Ecto neural progenitor cell (in vitro differentiated cells): ENCODE data around the gene HMCES.
"Not testable (repeated sequence)": the region's sequence is repeated elsewhere in the genome, so short reads cannot be mapped to it uniquely, and the experiment has no call there.

Experiments used
- DNase-seq: peaks from one replicate; pipeline ENCODE4 v3.0.0-alpha.2; 2018; ENCODE audit warnings: low spot score

Gene HMCES

DNA sequence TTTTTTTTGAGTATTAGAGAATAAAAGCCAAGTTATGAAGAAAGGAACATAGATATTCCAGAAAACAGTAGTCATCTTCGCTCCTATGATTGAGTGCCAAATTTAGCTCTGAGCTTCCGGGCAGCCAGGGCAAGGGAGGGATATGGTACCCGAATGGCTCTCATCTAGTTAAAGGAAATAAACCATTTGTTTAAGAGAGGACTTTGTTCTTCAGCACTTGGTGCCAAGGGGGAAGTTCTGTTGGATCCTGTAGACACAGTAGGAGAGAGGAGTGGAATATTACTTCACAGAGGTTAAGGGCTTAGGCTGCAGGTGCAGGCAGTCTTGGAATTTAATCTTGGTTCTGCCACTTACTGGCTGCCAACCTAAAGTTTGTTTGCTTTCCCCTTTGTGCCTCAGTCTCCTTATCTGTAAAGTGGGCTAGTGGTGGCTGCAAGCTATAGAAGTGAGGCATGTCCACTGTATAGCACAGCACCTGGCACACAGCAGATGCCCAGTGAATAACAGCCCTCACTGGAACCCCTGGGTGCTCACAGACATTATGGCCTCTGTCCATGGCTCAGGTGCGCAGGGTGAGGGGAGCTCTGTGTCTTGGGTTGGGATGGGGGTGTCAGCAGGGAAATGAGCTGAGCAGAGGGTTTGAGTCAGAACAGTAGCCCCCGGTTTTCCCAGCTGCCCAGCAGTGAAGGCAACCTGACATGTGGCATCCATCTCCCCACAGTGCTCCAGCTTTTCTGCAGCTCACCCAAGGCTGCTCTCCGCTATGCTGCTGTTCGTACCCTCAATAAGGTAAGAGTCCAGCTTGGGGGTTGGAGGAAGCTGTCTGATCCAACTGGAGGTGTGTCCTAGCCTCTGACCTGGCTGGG is 18.8 kb upstream of the HMCES start:
- DNase-seq = no peak

DNA sequence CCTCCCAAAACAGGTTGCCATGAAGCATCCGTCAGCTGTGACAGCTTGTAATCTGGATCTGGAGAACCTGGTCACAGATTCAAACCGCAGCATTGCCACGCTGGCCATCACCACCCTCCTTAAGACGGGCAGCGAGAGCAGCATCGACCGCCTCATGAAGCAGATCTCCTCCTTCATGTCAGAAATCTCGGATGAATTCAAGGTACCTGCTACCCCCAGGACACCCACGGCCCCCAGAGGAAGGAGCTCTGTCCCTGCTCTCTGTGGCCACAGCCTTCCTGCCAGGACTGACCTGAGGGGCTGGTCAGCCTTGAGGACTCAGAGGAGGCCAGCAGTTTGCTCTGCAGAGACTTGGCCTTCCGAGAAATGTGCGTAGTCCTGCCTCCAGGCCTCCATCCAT is 18.1 kb upstream of the HMCES start:
- DNase-seq = no peak

DNA sequence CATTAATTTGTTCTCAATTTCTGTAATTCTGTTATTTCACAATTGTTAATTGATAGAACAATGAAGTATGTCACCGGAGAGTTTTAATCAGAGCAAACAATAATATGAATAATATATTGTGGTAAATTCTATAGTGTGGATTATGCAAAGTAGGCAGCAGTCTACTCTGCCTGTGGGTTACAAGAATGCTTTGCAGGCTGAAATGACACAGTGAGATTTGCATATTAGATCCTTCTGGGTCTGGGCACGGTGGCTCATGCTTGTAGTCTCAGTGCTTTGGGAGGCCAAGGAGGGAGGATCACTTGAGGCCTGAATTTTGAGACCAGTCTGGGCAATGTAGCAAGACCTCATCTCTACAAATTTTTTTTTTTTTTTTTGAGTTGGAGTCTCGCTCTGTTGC is 16.8 kb upstream of the HMCES start:
- no peak for DNase-seq

DNA sequence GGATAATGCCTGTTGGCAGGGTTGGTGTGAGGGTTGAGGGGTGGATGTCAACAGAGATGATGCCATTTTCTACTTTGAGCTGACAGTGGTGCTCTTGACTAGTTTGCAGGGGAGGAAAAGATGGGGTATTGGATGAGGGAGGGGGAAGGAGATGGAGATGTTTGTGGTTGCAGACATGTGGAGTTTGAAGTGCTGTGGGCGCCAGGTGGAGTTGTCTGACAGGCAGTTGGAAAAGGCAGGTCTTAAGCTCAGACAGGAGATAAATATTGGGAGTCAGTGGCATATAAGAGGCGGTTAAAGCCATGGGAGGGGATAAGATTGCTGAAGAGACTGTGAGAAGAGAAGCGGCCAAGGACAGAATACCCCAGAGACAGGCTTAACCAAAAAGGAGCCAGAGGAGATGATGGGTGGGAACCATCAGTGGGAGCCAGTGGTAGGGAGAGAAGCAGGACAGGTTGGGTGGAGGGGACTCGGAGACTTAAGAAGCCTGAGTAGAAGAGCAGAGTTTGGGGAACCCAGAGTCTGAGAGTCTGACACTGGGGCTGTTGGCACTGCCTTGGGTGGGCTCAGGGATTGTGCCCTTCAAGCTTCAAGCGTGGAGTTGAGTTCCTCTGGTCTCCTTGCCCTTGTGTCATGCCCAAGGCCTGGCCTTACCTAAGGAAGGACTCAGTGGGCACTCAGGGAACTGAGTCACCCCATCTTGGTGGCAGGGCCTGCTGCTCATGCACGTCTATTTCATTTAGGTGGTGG is 15.3 kb upstream of the HMCES start:
- no peak for DNase-seq

GRCh38 chr3:129264994-129265393 is 13.7 kb upstream of the HMCES start:
- not testable (repeated sequence) for DNase-seq

DNA sequence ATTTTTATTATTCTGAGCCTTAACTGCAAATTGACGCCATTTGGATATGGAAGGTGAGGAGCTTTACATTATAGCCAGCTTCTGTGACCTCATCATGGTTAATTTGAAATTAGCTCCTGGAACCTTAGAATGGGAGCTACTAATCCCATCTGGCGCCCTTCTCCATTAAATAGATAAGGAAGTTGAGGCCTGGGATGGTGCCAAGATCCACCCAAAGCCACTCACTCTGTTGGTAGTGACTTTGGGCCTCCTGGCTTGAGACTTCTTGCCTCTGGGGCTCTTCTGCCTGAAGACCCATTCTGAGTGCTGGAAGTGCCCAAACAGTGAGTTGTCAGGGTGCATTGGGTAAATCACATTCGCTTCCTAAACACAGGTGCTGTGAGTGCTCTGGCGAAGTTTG is 12.0 kb upstream of the HMCES start:
- DNase-seq = no peak

DNA sequence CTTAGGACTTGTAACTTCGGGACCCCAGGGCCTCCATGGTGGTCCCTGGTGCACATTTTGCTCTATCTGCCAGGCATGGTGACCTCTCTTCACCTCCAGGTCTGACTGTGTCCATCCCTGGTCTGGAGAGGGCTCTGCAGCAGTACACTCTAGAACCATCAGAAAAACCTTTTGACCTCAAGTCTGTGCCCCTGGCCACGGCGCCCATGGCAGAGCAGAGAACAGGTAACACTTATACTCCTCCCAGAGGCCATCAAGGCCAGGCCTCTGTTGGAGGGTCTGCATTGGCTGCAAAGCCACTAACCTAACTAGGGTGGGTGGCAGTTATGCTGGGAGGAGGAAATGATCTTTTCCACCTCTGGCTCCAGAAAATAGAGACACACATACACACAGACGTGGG is 10.3 kb upstream of the HMCES start:
- DNase-seq = no peak

DNA sequence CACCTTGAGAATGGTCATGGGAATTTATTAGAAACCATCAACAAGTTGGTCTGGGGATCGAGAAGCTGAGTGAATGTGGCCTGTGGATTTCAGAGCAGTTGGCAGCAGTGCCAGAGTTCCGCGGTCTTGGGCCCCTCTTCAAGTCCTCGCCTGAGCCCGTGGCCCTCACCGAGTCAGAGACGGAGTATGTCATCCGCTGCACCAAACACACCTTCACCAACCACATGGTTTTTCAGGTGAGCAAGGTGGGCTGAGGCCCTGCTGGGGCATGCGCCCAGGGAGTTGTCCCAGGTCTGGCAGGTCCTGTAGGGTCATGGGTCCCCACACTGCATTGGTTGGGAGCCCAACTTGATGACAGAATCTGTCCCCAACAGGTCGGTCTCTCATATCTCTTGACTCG is 7.0 kb upstream of the HMCES start:
- DNase-seq = no peak

GRCh38 chr3:129276385-129276784 is 2.3 kb upstream of the HMCES start:
- DNase-seq = no peak

- peak; percentile 56 for DNase-seq
These were observed 820 bp upstream of the HMCES start for GRCh38 chr3:129277829-129278271.

DNA sequence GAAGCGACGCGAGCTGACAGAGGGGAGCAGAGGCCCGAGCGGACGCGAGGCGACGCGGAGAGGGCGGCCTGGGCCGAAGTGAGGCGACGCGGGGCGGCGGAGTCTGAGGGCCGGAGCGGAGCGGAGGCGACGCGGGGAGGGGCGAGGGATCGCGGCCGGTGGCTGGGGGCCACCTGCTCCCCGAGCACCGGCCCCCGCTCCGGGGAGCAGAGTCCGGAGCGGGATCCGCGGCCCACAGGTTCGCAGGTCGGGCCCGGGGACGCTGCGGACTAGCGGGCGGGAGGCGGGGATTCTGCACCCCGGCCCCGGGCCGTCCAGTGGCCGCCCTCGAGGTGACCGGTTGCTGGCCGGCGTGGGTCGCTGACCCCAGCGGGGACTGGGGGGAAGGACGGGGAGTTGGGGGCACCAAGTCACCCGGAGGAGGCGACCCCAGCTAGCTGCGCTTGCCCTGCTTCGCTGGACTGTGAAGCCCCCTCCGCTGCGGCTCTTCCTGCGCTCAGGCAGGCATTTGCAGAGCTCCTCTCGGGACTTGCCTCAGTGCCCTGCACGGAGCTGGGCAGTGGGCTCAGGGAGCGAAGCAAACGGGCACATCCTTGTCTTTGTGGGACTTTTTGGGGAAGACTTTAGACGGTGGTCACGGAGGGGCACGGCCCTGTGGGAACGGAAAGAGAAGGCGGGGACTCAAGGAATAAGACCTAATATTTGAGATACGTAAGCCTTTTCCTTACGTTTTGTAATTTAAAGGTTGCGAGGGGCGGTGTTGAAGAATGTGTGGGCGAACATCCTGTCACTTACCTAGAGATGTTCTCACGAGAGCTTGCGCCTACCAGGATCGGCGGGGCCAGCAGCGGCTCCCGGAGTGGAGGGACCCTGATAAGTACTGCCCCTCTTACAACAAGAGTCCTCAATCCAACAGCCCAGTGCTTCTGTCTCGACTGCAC is 566 bp downstream of the HMCES start:
- peak; percentile 66 for DNase-seq

- DNase-seq = no peak
These were observed 1.5 kb downstream of the HMCES start for GRCh38 chr3:129280183-129280582.

DNA sequence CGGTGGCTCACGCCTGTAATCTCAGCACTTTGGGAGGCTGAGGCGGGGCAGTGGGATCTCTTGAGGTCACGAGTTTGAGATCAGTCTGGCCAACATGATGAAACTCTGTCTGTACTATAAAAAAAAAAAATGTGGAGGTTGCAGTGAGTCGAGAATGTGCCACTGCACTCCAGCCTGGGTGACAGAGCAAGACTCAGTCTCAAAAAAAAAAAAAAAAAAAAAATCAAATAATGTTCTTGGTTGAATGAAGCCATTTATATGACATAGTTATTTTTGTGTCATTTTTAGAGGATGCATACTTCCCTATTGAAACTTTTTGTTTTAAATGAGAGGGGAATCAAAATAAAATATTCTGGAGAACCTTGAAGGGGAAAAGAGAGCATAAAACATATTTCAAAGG is 3.1 kb downstream of the HMCES start:
- DNase-seq = no peak

DNA sequence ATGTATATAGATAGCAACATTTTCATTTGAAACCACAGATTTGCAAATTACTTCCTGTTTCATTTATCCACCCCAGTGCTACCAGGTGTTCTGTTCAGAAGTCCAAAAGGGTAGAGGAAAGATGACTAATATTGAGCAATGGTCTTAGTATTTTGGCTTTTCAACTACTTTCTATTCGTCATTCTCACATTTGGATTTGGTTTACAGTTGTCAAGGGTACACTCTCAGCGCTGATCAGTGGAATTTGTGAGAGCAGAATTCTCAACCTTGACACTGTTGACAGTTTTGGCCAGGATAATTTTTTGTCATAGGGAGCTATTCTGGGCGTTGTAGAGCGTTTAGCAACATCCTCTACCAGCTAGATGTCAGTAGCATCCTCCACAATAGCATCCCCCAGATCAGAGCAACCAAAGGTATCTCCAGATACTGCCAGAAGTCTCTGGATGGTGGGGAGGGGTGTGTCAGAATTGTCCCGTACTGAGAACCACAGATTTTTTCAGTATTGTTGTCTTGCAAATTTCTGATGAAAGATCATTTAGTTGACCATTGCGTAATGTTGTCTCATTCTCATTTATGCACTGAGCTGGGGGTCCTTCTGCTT is 4.2 kb downstream of the HMCES start:
- no peak for DNase-seq

- DNase-seq = no peak
These were observed 7.4 kb downstream of the HMCES start for GRCh38 chr3:129286081-129286480.

- no peak for DNase-seq
These were observed 9.8 kb downstream of the HMCES start for GRCh38 chr3:129288446-129288845.

- no peak for DNase-seq
These were observed 10.7 kb downstream of the HMCES start for GRCh38 chr3:129289201-129289921.

GRCh38 chr3:129291236-129291886 is 12.7 kb downstream of the HMCES start:
- DNase-seq = no peak

DNA sequence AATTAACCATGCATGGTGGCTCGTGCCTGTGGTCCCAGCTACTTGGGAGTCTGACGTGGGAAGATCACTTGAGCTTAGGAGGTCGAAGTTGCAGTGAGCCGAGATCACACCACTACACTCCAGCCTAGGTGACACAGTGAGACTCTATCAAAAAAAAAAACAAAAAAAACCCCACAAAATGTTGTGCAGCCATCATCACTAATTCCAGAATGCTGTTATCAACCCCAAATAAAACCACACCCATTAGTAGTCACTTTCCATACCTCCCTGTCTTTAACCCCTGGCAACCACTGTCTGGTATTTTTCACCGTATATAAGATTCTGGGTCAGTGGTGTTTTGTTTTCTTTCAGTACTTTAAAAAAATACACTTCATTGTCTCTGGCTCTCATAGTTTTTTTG is 16.6 kb downstream of the HMCES start:
- no peak for DNase-seq

- no peak for DNase-seq
These were observed 25.7 kb downstream of the HMCES start for GRCh38 chr3:129304146-129304961.
